Sigmoid colon (tissue), 7 donors: Measurements from ENCODE around the gene TMTC2. TPM values are rescaled to one million over a fixed set of nuclear protein-coding genes. Genes with fewer than 3 reads are reported as not detected.

Source experiments
- DNase-seq: peaks from one replicate; pipeline ENCODE4 v3.0.0-alpha.2; 2019
- H3K27ac ChIP-seq, 4 donors: fragments of 200-600 bp; sonication (generic); one replicate each; pipeline ENCODE4 v1.5.1; 2016 to 2019; ENCODE audit warnings: mild to moderate bottlenecking in 1 of 4
- H3K27me3 ChIP-seq, 3 donors: fragments of 200-600 bp; sonication (generic); one replicate each; pipeline ENCODE4 v1.5.1; 2019; ENCODE audit warnings: mild to moderate bottlenecking in 1 of 3
- H3K36me3 ChIP-seq, 4 donors: fragments of 200-600 bp; sonication (generic); one replicate each; pipeline ENCODE4 v1.5.1; 2016 to 2019
- H3K4me1 ChIP-seq, 4 donors: fragments of 200-600 bp; sonication (generic); one replicate each; pipeline ENCODE4 v1.5.1; 2017 to 2019
- H3K4me3 ChIP-seq, 4 donors: fragments of 200-600 bp; sonication (generic); one replicate each; pipeline ENCODE4 v1.5.1; 2017 to 2019; ENCODE audit warnings: mild to moderate bottlenecking in 2 of 4, moderate library complexity in 1 of 4
- H3K9me3 ChIP-seq, 4 donors: fragments of 200-600 bp in 3 of 4; sonication (generic) in 3 of 4; one replicate each; pipeline versions ENCODE4 v1.5.1 to v1.6.1; 2013 to 2019
- EP300 ChIP-seq, 4 donors: sonication (generic); formaldehyde crosslinking; IDR thresholded peaks; one replicate each; pipeline ENCODE4 v1.6.1; 2017; ENCODE audit warnings: antibody characterized with exemption in 4 of 4
- POLR2A ChIP-seq, 2 donors: fragments of 450-650 bp; IDR thresholded peaks; one replicate each; pipeline ENCODE4 v1.6.1; 2016; ENCODE audit warnings: antibody characterized with exemption in 2 of 2, mild to moderate bottlenecking in 2 of 2, moderate library complexity in 2 of 2
- POLR2AphosphoS5 ChIP-seq, 4 donors: sonication (generic); formaldehyde crosslinking; IDR thresholded peaks; one replicate each; pipeline ENCODE4 v1.6.1; 2017; ENCODE audit warnings: antibody characterized with exemption in 4 of 4
- WGBS, 2 donors: extraction: QIAGEN DNeasy Blood & Tissue Kit; methylation state at CpG; one replicate each; pipeline ENCODE4 v1.1.7; 2013; 5-methylcytosine and 5-hydroxymethylcytosine counted together
- intact Hi-C: fragments of 100-400 bp; cut with DNase I; formaldehyde crosslinking; loops from one replicate; pipeline ENCODE4 v1.15.1; 2023
- polyA plus RNA-seq, 3 donors: library from polyadenylated mRNA; stranded (reverse); fragments of 200-250 nt; gene quantifications; one replicate each; pipeline ENCODE4 v1.2.3, GENCODE V29; 2013
- total RNA-seq, 4 donors: library from RNA; depleted of rRNA; stranded (reverse); fragments of >200 nt; gene quantifications; one replicate each; pipeline ENCODE4 v1.1.0, GENCODE V29; 2016
- TF ChIP-seq, protein P1 (sequence below), 4 experiments: fragments of 450-650 bp in 3 of 4; fragments of 200-600 bp in 1 of 4; IDR thresholded peaks; one replicate each; pipeline ENCODE4 v1.5.1; 2016 to 2019; ENCODE audit warnings: antibody characterized with exemption in 4 of 4, mild to moderate bottlenecking in 3 of 4, moderate library complexity in 2 of 4
- donor health status: healthy with polysubstance abuse.
- donor health status: Bipolar disorder and iron deficiency.
- donor health status: healthy.

Gene TMTC2
- total and polyA plus RNA-seq, 7 donors = 1.2 to 74.4 (median 61.2) TPM

GRCh38 chr12:82710741-82711140 lies 24.0 kb downstream of the TMTC2 start:
- Histone ChIP-seq H3K4me3 (no peak overlapping the region), H3K4me1 (peaks cover 0 to 61% (median 47%) of the 10 kb centered on the region in 4 donors), H3K27me3 (no peaks in the 10 kb centered on the region), H3K27ac (peak overlapping the region in 3 of 4 donors; percentile 72 to 82 (median 81)), H3K9me3 (no peaks in the 10 kb centered on the region), H3K36me3 (no peaks in the 10 kb centered on the region)
- 84 to 92% methylated on average over 2 of the region's 2 CpGs for WGBS, 2 donors
- intact Hi-C loops = no loop called here
- TF ChIP-seq, protein P1, sequence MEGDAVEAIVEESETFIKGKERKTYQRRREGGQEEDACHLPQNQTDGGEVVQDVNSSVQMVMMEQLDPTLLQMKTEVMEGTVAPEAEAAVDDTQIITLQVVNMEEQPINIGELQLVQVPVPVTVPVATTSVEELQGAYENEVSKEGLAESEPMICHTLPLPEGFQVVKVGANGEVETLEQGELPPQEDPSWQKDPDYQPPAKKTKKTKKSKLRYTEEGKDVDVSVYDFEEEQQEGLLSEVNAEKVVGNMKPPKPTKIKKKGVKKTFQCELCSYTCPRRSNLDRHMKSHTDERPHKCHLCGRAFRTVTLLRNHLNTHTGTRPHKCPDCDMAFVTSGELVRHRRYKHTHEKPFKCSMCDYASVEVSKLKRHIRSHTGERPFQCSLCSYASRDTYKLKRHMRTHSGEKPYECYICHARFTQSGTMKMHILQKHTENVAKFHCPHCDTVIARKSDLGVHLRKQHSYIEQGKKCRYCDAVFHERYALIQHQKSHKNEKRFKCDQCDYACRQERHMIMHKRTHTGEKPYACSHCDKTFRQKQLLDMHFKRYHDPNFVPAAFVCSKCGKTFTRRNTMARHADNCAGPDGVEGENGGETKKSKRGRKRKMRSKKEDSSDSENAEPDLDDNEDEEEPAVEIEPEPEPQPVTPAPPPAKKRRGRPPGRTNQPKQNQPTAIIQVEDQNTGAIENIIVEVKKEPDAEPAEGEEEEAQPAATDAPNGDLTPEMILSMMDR (IDR thresholded peaks at IDR 0.05) = no peak
- TF ChIP-seq POLR2AphosphoS5 (IDR thresholded peaks at IDR 0.05) (no peak), EP300 (IDR thresholded peaks at IDR 0.05) (no peak), POLR2A (IDR thresholded peaks at IDR 0.05) (no peak)
- DNase-seq = no peak

- 85 to 90% methylated on average over 3 of the region's 3 CpGs for WGBS, 2 donors
Observed at GRCh38 chr12:82714427-82714826, 27.7 kb downstream of the TMTC2 start.

DNA sequence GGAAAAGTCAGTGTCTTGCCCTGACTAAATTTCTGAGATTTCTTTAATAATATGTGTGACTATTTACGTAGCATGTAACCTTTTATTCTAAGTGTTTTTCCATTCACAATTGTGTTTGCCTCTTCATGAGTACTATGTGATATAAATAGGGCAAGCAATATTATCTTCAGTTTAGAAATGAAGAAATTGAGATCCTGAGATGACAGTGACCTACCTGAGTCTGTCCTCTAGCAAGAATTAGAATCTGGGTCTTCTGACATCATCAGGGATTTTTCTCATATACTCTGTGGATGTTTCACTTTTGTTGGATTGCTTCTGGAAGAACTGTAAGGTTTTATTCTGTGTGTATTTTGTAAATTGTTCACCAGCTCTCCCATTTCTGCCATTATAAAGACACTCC lies 35.0 kb downstream of the TMTC2 start:
- H3K9me3 ChIP-seq = no peaks in the 10 kb centered on the region
- no peak for DNase-seq
- H3K27ac ChIP-seq = no peak overlapping the region
- H3K27me3 ChIP-seq = no peaks in the 10 kb centered on the region
- intact Hi-C loops = no loop called here
- no peak for TF ChIP-seq POLR2A (IDR thresholded peaks at IDR 0.05)
- no peak for TF ChIP-seq POLR2AphosphoS5 (IDR thresholded peaks at IDR 0.05)
- no peak for TF ChIP-seq EP300 (IDR thresholded peaks at IDR 0.05)
- TF ChIP-seq, protein P1 (IDR thresholded peaks at IDR 0.05) = no peak
- no peak overlapping the region for H3K4me3 ChIP-seq
- 94% methylated on average over 1 of the region's 1 CpG for WGBS, 2 donors
- peaks cover 0 to 11% (median 0%) of the 10 kb centered on the region in 4 donors for H3K4me1 ChIP-seq
- no peaks in the 10 kb centered on the region for H3K36me3 ChIP-seq

More at GRCh38 chr12:82714427-82714826, 27.7 kb downstream of the TMTC2 start:
- Histone ChIP-seq H3K27me3 (no peaks in the 10 kb centered on the region), H3K27ac (no peak overlapping the region), H3K4me1 (peaks cover 0 to 35% (median 17%) of the 10 kb centered on the region in 4 donors), H3K36me3 (no peaks in the 10 kb centered on the region), H3K9me3 (no peaks in the 10 kb centered on the region), H3K4me3 (no peak overlapping the region)
- DNase-seq = no peak
- TF ChIP-seq POLR2AphosphoS5 (IDR thresholded peaks at IDR 0.05) (no peak), EP300 (IDR thresholded peaks at IDR 0.05) (no peak), POLR2A (IDR thresholded peaks at IDR 0.05) (no peak)
- TF ChIP-seq, protein P1 (IDR thresholded peaks at IDR 0.05) = no peak
- intact Hi-C loops = no loop called here

GRCh38 chr12:82723093-82723492 lies 36.4 kb downstream of the TMTC2 start:
- intact Hi-C loops = no loop called here
- Histone ChIP-seq H3K27ac (no peak overlapping the region), H3K9me3 (no peaks in the 10 kb centered on the region), H3K4me1 (peaks cover 0 to 2% (median 0%) of the 10 kb centered on the region in 4 donors), H3K27me3 (no peaks in the 10 kb centered on the region), H3K4me3 (no peak overlapping the region), H3K36me3 (no peaks in the 10 kb centered on the region)
- WGBS, 2 donors = 91 to 94% methylated on average over 4 of the region's 4 CpGs
- no peak for DNase-seq
- no peak for TF ChIP-seq POLR2A (IDR thresholded peaks at IDR 0.05)
- TF ChIP-seq, protein P1 (IDR thresholded peaks at IDR 0.05) = no peak
- no peak for TF ChIP-seq POLR2AphosphoS5 (IDR thresholded peaks at IDR 0.05)
- TF ChIP-seq EP300 (IDR thresholded peaks at IDR 0.05) = no peak

- no peak for DNase-seq
- Histone ChIP-seq H3K9me3 (no peaks in the 10 kb centered on the region), H3K27ac (no peak overlapping the region), H3K36me3 (peaks cover 0 to under 1% (median 0%) of the 10 kb centered on the region in 4 donors), H3K27me3 (no peaks in the 10 kb centered on the region), H3K4me3 (no peak overlapping the region), H3K4me1 (no peaks in the 10 kb centered on the region)
- intact Hi-C loops = no loop called here
- 87% methylated on average over 2 of the region's 2 CpGs for WGBS, 2 donors
- TF ChIP-seq EP300 (IDR thresholded peaks at IDR 0.05) (no peak), POLR2A (IDR thresholded peaks at IDR 0.05) (no peak), POLR2AphosphoS5 (IDR thresholded peaks at IDR 0.05) (no peak)
- TF ChIP-seq, protein P1 (IDR thresholded peaks at IDR 0.05) = no peak
Observed at GRCh38 chr12:82723891-82724290, 37.2 kb downstream of the TMTC2 start.
